Inflammatory macrophage (primary cell): ENCODE measurements around the gene BOC.

Source experiments
- DNase-seq, 2 donors: peaks; one replicate each; pipeline ENCODE4 v3.0.0-alpha.2; 2020 to 2022
- total RNA-seq, 18 experiments: gene quantifications; one replicate each; lab custom pipeline; 2026; ENCODE audit warnings: mixed read lengths in 6 of 18, inconsistent platforms in 2 of 18; lab: John Stamatoyannopoulos, UW

BOC gene
- total RNA-seq: 0 to 2.5 (median 0.13) reads per million in 18 experiments

- DNase-seq: peak; percentile 2 to 3
These were observed at the start of gene BOC for GRCh38 chr3:113211330-113212149. Gene BOC (plus strand): TSS chr3:113211557. CDS start chr3:113249803, 38,246 bp downstream.

GRCh38 chr3:113161661-113162060, 49.7 kb upstream of the BOC start:
- DNase-seq: no peak

GRCh38 chr3:113163152-113163551, 48.2 kb upstream of the BOC start:
- no peak for DNase-seq

- no peak for DNase-seq
These were observed 45.5 kb upstream of the BOC start for GRCh38 chr3:113165841-113166240.

DNA sequence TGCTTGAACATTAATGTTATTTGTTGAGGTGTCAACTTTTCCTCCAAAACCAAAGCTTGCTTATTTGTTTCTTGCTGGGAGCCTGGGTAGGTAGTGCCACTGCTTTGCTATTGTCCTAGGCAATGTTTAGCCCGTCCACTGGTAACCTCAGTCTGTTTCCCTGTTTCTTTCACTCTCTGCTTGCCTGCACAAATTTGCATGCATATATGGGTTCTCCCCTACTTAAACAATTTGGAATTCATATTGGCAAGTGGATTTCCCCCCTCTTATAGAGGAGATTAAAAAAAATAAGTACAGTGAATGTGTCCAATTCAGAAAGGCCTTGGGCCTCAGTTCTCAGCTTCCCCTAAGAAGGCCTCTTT, 45.0 kb upstream of the BOC start:
- DNase-seq: no peak

- no peak for DNase-seq
These were observed 44.5 kb upstream of the BOC start for GRCh38 chr3:113166719-113167492.

- DNase-seq: no peak
These were observed 43.2 kb upstream of the BOC start for GRCh38 chr3:113167825-113168801.

DNA sequence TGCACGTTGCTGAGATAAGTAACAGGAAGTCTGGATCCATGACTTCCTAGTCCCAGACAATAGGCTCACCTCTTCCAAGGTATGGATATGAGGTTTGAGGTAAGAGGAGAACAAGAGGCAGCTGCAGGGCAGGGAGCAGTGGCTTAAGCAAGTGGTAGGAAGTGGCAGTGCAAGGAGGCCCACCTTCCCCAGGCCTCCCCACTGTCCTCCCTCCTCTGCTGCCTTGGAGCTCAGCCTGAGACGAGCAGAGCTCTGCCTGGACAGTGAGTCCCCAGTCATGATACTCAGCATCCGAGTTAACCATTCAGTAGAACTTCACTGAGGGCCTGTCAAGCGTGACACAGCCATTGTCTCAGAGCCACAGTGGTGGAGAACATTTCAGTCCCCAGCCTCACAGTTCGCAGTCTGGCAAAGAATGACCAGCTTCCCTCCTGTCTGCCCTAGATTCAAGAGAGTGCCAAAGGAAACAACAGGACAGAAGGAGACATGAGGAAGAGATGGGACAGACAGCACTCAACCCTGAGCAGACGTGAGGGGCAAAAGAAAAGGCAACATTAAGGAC, 41.4 kb upstream of the BOC start:
- no peak for DNase-seq

DNA sequence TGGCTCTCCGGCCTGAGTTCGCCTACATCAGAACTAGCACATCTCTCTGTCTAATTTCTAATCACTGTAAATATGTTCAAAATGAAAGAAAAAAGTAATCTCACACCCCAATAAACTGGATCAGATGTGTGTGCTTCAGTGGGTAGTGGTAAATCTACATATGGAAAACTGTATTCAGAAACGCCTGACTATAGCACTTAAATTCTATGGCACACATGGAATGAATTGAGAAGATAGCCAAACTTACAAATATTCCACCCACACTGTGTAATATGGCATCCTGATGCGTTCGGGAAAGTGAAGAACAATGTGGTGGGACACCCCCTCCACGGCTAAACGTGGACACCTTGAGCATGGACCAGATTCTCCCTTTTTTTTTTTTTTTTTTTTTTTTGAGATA, 40.6 kb upstream of the BOC start:
- no peak for DNase-seq

DNA sequence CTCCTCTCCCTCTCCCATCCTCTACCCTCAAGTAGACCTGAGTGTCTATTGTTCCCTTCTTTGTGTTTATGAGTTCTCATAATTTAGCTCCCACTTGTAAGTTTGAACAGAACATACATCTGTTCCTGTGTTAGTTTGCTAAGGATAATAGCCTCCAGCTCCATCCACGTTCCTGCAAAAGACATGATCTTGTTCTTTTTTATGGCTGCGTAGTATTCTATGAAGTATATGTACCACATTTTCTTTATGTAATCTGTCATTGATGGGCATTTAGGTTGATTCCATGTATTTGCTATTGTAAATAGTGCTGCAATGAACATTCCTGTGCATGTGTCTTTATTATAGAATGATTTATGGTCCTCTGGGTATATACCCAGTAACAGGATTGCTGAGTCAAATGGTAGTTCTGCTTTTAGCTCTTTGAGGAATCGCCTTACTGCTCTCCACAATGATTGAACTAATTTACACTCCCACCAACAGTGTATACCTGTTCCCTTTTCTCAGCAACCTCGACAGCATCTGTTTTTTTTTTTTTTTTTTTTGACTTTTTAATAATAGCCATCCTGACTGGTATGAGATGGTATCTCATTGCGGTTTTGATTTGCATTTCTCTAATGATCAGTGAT, 39.6 kb upstream of the BOC start:
- peak in 1 of 2 donors; percentile 9 for DNase-seq

DNA sequence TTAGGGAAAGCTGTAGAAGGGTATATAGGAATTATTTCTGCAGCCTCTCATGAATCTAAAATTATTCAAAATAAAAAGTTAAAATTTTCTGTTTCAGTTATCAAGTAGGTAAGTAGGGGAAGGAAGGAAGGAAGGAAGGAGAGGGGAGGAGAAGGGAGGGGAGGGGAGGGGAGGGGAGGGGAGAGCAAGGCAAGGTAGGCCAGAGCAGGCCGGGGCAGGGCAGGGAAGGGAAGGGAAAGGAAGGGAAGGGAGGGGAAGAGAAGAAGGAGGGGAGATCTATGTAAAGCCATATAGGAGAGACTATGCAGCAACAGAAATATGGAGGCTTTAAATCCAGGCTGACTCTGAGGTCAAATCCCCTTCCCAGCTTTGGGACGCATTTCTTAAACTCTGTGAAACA, 38.3 kb upstream of the BOC start:
- DNase-seq: no peak

- DNase-seq: no peak
These were observed 37.1 kb upstream of the BOC start for GRCh38 chr3:113174304-113174703.

GRCh38 chr3:113174801-113175485, 36.4 kb upstream of the BOC start:
- DNase-seq: peak; percentile 52 to 53

DNA sequence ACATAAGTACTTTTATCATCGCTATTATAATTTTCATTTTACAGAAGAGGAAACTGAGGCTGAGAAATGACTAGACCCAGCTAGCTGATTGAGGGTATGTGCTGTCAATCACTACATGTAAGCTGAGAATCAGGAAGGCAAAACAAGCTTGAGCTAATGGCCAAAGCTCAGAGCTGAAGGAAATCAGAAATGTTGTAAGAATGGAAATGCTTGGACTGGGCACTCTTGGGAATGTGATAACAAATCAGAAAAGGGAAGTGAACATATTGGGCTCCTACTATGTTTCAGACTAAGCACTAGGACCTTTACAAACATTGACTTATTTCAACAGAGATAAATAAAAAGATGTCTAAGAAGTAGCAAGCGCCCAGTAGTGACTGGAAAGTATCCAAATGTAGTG, 33.8 kb upstream of the BOC start:
- no peak for DNase-seq

DNA sequence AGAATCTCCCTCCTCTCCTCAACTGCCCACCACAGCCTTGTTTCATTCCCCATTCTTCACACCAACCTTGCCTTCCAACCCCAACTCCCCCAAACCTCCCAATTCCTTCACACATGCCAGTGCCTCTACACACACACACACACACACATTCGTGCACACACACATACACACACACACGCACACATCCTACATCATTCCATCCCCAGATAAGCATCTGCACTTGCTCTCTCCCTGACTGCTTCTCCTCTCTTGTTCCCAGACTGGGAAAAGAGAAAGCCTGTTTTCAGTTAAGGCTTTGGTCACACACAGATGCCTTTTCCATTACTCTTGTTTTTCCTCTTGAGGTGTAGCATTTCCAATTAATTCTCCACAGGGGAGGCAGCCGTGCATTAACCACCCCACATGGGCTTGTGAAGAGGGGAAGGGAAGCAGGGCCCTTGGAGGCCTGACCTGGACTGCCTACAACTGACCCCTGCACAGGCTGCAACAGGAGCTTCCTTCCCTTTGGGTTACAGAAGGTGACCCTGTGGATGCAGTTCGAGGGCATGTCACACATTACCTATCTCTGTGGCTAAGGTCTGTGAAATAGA, 32.0 kb upstream of the BOC start:
- no peak for DNase-seq

- no peak for DNase-seq
These were observed 27.4 kb upstream of the BOC start for GRCh38 chr3:113183748-113184661.

- DNase-seq: no peak
These were observed 26.0 kb upstream of the BOC start for GRCh38 chr3:113185194-113185835.

GRCh38 chr3:113186566-113186965, 24.8 kb upstream of the BOC start:
- DNase-seq: no peak

DNA sequence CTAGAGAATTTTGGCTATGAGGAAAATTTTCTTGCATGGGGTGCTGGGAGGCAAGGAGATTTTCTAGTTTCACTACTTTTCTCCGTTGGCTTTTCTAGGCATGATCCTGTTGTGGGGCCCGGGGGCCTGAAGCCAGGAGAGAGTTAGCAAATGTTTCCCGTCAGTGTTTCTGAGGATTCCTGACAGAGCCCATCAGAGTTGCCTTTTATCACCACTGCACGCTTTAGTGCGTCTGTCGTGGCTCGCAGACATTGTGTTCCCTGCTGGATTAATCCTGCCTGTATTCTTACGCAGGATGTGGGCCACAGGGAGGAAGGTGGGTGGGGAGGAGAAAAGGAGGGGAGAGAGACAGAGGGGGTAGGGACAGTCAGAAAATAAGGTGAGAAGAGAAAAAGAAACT, 18.1 kb upstream of the BOC start:
- no peak for DNase-seq
